ENCODE results near the gene CBLL1. TPM values are rescaled to one million over a fixed set of nuclear protein-coding genes. Genes with fewer than 3 reads are reported as not detected.

Gene CBLL1
- total and polyA plus RNA-seq, 10 of the 15 experiments (the other 5 are each of a cell fraction or from before 2014, with no cell fraction given) = 7.2 to 40.1 (median 23.4) TPM

- no peak overlapping the region for H3K4me3 ChIP-seq
- intact Hi-C loops (cut with micrococcal nuclease; ENCODE audit: unreplicated experiment) (no loop called here), in situ Hi-C loops (cut with MboI) (no loop called here)
- ATAC-seq (no peak), DNase-seq (ENCODE audit: low read depth, low spot score) (no peak), FAIRE-seq (no peak)
- BruUV-seq (replicated peaks) = no TSS peak
- no peak overlapping the region for H3K9ac ChIP-seq (ENCODE audit: control insufficient read depth, insufficient read depth, low read length)
- peaks cover 2% of the 10 kb centered on the region in 2 experiments; a peak in 3 of 4 replicates for H3K27me3 ChIP-seq (replicated peaks in 1 of 2; ENCODE audit: control insufficient read depth in 2 of 2, insufficient read depth in 2 of 2, low read length in 1 of 2)
- RAD21 ChIA-PET (ENCODE audit: unreplicated experiment) = no interaction called here
- no peak overlapping the region for H2AFZ ChIP-seq (ENCODE audit: control insufficient read depth, low read depth, low read length)
- no peak for TF ChIP-seq REST (IDR thresholded peaks at IDR 0.05; ENCODE audit: low read depth, low read length)
- no peak for TF ChIP-seq BMI1 (IDR thresholded peaks at IDR 0.05; ENCODE audit: borderline replicate concordance)
- no peak for TF ChIP-seq NR2F1 (conservative IDR thresholded peaks at IDR 0.05)
- TF ChIP-seq USF1 (IDR thresholded peaks at IDR 0.05; ENCODE audit: borderline replicate concordance, extremely low read length, insufficient read depth, low read depth, low read length) = no peak
- no peak for TF ChIP-seq ZNF207 (IDR thresholded peaks at IDR 0.05; ENCODE audit: borderline replicate concordance)
- TF ChIP-seq CEBPZ (IDR thresholded peaks at IDR 0.05; ENCODE audit: low read depth, low read length) = no peak
- TF ChIP-seq RFX5 (IDR thresholded peaks at IDR 0.05; ENCODE audit: low read depth, low read length) = no peak
- no peak for TF ChIP-seq PAX5 (IDR thresholded peaks at IDR 0.05; ENCODE audit: borderline replicate concordance, low read depth, low read length)
- TF ChIP-seq TCF3 (IDR thresholded peaks at IDR 0.05; ENCODE audit: borderline replicate concordance, insufficient read depth, low read depth, low read length) = no peak
- TF ChIP-seq MAX (IDR thresholded peaks at IDR 0.05; ENCODE audit: low read depth, low read length) = no peak
- no peak for TF ChIP-seq TBL1XR1 (IDR thresholded peaks at IDR 0.05; ENCODE audit: low read depth, low read length)
- no peak for TF ChIP-seq ZNF384 (IDR thresholded peaks at IDR 0.05; ENCODE audit: borderline replicate concordance, low read depth, low read length)
- no peak for TF ChIP-seq NBN (IDR thresholded peaks at IDR 0.05)
- WGBS (ENCODE audit: insufficient coverage, insufficient replicate concordance, low lambda C conversion rate, missing lambda C conversion rate) = 68% methylated on average over 3 of the region's 3 CpGs
- no peaks in the 10 kb centered on the region for H3K9me3 ChIP-seq (replicated peaks; ENCODE audit: control insufficient read depth, insufficient read depth, low read length)
- no peaks in the 10 kb centered on the region for H4K20me1 ChIP-seq (ENCODE audit: control insufficient read depth, insufficient read depth)
- no peak overlapping the region for H3K4me2 ChIP-seq (ENCODE audit: control insufficient read depth, insufficient read depth)
- POLR2A ChIA-PET = no interaction called here
- CTCF ChIA-PET = interaction anchor here (1.0 kb wide), 1 partner anchor 25 kb away, joined by 3 read pairs; no protein-coding TSS in a partner anchor
- no peaks in the 10 kb centered on the region for H3K36me3 ChIP-seq (ENCODE audit: control insufficient read depth in 2 of 2, insufficient read depth in 2 of 2, low read length in 1 of 2)
- H3K79me2 ChIP-seq (ENCODE audit: control insufficient read depth, insufficient read depth, low read length) = no peaks in the 10 kb centered on the region
- SMC1A ChIA-PET (ENCODE audit: uncharacterized antibody, unreplicated experiment) = interaction anchor here (1.3 kb wide), 1 partner anchor 8 kb away, joined by 3 read pairs; no protein-coding TSS in a partner anchor
- H3K27ac ChIP-seq (ENCODE audit: control insufficient read depth, insufficient read depth) = no peak overlapping the region
- no peaks in the 10 kb centered on the region for H3K4me1 ChIP-seq (ENCODE audit: control insufficient read depth, insufficient read depth, low read length)
These were observed 42.8 kb upstream of the CBLL1 start for GRCh38 chr7:107701191-107701590.
